GM21737 (cell line): Measurements from ENCODE around the gene RNF180.
"Not testable (repeated sequence)": the region's sequence is repeated elsewhere in the genome, so short reads cannot be mapped to it uniquely, and the experiment has no call there.

Source experiments
- ATAC-seq: cut with Tn5 transposase; IDR thresholded peaks from one replicate; pipeline ENCODE4 v1.9.1; 2021; ENCODE audit warnings: mild to moderate bottlenecking, moderate library complexity; ENCODE audit not compliant: unreplicated experiment

The RNF180 gene

DNA sequence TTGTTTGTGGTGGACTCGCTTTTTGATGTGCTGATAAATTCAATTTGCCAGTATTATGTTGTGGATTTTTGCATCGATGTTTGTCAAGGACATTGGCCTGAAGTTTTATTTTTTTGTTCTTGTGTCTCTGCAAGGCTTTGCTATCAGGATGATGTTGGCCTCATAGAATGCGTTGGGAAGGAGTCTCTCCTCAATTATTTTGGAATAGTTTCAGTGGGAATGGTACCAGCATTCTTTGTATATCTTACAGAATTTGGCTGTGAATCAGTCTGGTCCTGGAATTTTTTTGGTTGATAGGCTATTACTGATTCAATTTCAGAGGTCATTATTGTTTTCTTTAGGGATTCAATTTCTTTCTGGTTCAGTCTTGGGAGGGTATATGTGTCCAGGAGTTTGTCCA lies 198.8 kb downstream of the RNF180 start:
- ATAC-seq, result no peak

DNA sequence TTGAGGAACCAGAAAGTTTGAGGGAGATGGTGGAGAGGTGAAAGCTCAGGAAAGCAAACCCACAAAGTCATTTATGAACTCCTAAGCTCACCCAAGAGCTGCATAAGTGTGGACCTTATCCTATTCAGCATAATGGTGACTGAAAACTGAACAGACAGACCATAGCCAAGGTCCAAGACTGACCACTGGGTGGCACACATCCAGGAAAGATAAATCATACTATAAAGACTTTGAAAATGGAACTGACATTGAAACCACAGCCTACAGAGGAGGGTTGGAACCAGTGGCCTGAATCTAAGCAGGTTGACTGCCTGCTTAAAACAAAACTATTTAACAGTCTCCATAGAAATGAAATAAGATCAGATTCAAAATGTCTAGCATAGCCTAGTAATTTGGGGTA lies 219.1 kb downstream of the RNF180 start:
- peak; percentile 74 for ATAC-seq

DNA sequence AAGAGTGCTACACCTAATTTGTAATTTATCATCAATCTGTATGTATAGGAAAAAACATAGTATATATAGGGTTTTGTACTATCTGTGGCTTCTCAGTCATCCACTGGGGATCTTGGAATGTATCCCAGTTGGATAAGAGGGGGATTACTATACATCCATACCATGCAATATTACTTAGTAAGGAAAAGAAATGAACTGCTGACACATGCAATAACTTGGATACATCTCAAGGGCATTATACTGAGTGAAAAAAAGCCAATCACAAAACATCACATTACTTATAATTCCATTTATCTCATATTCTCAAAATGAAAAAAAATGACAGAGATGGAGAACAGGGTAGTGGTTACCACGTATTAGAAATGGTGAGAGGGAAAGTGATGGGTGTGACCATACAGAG lies 231.9 kb downstream of the RNF180 start:
- no peak for ATAC-seq

DNA sequence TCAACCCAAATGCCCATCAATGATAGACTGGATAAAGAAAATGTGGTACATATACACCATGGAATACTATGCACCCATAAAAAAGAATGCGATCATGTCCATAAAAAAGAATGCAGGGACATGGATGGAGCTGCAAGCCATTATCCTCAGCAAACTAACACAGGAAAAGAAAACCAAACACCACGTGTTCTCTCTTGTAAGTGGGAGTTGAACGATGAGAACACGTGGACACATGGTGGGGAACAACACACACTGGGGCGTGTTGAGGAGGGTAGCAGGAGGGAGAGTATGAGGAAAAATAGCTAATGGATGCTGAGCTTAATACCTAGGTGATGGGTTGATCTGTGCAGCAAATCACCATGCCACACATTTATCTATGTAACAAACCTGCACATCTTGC lies 233.1 kb downstream of the RNF180 start:
- not testable (repeated sequence) for ATAC-seq

DNA sequence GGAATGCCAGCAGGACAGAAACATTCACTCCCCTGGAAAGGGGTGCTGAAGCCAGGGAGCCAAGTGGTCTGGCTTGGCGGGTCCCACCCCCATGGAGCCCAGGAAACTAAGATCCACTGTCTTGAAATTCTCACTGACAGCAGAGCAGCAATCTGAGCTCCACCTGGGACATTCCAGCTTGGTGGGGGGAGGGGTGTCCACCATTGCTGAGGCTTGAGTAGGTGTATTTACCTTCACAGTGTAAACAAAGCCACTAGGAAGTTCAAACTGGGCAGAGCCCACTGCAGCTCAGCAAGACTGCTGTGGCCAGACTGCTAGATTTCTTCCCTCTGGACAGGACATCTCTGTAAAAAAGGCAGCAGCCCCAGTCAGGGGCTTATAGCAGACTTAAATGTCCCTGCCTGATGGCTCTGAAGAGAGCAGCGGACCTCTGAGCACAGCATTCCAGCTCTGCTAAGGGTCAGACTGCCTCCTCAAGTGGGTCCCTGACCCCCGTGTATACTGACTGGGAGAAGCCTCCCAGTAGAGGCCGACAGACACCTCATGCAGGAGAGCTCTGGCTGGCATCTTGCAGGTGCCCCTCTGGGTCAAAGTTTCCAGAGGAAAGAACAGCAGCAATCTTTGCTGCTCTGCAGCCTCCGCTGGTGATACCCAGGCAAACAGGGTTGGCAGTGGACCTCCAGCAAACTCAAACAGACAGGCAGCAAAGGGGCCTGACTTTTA lies 241.6 kb downstream of the RNF180 start:
- not testable (repeated sequence) for ATAC-seq

DNA sequence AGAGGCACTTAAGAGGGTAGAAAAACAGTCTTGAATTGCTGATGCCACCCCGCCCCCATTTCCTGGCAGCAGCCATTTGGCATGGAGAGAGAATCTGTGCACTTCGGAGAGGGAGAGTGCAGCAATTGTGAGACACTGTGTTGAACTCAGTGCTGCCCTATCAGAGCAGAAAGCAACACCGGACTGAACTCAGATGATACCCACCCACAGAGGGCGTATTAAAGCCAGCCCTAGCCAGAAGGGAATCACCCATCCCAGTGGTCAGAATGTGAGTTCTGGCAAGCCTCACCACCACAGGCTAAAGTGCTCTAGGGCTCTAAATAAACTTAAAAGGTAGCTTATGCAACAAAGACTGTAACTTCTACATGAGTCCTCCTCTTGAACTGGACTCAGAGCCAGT lies 251.7 kb downstream of the RNF180 start:
- ATAC-seq, result no peak

DNA sequence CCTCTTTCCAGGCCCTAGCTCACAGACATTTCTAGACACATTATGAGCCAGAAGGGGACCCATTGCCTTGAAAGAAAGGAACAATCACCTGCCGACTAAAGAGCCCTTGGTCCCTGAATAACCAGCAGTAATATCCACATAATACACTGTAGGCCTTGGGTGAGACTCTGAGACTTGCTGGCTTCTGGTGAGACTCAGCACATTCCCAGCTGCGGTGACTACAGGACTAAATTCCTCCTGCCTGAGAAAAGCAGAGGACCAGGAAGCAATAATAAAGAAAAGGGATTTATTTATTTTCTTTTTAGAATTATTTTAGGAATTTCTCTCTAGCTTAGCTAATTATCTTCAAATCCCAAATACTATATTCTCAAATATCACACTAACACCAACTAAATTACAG lies 252.4 kb downstream of the RNF180 start:
- no peak for ATAC-seq
